HuH-7 (cell line): ENCODE results near the gene PDSS2.
"Not testable (repeated sequence)": the region's sequence is repeated elsewhere in the genome, so short reads cannot be mapped to it uniquely, and the experiment has no call there.

Experiments
- DNase-seq: peaks from one replicate; pipeline ENCODE4 v3.0.0; 2011; ENCODE audit warnings: low spot score

The PDSS2 gene

DNA sequence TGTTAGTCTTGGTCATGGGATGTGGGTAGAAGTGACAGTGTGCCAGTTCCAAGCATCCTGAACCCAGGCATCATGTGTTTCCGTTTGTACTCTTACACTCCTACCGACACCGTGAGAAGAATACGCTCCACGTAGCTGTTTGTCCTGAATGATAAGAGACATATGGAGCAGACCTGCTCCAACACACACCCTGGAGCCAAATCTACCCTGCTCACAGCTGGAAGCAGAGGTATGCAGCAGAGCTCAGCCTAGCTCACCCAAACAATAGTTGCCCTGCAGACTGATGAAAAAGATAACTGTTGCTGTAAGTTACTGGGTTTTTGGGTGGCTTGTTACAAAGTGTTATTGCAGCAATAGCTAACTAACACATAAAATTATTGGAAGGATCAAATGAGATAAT is 14.3 kb upstream of the PDSS2 start:
- no peak for DNase-seq

DNA sequence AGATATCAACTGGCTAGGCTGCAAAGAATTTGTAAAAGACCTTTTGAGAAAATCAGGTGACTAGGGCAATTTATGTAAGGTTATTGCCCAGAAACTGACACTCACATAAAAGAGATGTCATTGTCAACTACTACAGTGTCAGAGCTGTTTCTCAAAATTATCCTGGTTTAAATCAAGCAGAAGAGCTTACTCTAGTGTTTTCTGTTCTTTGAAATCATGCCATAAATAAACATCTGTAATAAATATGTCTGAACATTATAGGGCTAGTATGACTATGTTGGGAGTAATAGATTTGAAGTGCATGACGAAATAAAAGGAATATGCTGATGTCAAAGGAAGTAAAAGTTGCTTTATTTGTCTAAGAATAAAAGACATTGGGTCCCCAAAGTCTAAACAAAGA is 11.0 kb upstream of the PDSS2 start:
- DNase-seq, result no peak

DNA sequence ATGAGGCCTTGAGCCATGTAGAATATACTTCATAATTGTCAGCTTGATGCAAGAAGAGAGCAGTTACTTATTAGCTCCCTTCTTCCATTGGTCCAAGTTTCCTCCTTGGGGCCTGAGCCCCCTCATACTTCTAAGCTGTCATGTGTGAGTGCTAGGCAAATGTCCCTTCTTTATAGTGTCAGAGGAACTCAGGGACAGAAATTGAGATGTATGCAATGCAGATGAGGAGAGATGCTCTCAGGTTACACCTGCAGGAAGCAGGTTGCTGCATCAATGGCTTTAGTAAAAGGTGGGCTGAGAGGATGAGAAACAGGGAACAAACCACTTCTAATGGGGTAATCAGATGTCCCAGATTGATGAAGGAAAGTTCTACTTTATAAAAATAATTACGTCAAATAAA is 6.7 kb upstream of the PDSS2 start:
- DNase-seq, result no peak

DNA sequence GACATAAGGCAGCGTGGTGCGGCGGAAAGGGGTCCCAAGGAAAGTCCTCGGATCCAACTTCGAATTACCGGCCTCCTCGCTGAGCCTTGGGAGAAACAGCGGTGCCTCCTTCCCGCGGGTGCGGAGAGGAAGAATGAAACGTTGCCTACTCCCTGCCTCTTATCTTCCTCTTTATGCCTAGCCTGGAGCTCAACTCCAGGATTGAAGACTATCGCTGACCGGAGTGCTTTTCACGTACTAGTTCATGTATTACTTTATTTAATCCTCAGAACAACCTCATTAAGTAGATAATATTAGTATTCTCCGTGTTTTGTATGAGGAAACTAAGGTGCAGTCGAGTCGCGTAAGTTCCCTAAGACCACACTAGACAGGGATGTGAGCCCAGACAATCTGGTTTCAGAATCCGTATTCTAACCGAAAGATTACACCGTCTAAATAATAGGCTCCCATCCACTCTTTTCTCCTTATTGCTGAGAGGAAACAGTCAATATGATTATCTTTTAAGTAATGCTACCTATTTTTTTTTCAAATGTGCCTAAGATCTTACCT is 793 bp upstream of the PDSS2 start:
- DNase-seq, result no peak

DNA sequence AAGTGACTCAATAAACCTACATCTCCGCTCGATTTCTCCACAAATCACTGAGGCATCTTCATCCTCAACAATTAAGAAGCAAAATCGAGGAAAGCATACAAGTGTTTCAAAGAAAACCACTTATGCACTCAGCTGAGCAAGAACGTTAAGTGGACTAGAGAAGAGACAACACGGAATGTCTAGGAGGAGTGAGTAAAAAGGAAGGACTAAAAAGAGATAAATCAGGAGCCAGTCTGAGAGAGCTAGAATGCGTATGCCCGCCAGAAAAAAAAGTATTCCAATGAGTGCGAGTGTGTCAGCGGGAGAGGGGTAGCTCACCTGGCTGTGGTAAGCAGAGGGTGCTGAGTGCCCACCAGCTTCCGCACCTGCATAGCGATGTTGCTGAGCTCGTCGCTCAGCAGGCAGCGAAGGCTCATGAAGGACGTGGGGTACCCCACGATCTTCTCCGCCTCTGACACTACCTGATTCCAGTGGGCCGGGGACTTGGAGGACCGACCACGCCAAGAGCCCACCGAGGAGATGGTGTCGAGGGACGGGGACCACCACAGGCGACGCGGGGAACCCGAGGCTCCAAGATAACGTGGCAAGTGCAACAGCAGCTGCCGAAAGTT is 587 bp downstream of the PDSS2 start:
- DNase-seq, result peak; percentile 28

DNA sequence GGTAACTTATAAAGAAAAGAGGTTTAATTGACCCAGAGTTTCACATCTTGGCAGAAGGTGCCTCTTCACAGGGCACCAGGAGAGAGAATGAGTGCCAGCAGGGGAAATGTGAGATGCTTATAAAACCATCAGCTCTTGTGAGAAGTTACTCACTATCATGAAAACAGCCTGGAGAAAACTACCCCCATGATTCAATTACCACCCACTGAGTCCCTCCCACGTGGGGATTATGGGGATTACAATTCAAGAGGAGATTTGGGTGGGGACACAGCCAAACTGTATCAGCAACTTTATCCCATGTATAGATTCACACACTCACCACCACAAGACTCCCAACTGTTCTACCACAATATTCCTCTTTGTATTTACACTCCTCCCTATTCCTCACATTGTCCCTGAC is 10.6 kb downstream of the PDSS2 start:
- DNase-seq, result no peak

DNA sequence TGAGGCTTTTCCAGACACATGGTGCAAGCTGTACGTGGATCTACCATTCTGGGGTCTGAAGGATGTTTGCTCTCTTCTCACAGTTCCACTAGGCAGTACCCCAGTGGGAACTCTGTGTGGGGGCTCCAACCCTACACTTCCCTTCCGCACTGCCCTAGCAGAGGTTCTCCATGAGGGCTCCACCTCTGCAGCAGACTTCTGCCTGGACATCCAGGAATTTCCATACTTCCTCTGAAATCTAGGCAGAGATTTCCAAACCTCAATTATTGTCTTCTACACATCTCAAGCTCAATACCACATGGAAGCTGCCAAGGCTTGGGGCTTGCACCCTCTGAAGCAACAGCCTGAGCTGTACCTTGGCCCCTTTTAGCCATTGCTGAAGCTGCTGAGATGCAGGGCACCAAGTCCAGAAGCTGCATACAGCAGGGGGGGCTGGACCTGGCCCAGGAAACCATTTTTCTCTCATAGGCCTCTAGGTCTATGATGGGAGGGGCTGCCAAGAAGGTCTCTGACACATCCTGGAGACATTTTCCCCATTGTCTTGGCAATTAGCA is 11.6 kb downstream of the PDSS2 start:
- DNase-seq, result no peak

DNA sequence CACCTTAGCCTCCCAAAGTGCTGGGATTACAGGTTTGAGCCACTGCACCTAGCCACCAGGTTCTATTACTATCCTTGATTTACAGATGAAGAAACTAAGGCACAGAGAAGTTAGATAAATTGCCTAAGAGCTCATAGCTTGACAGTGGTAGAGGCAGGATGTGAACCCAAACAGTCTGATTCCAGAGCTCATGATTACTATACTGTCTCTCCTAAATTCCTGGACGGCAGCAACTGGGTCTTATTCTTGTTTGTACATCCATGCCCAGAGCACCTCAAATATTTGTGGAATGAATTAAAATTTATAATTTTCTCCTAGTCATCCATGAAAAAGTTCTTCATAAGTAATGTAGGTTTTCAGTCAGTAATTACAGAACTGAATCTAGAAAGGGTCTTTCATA is 15.1 kb downstream of the PDSS2 start:
- DNase-seq, result no peak

DNA sequence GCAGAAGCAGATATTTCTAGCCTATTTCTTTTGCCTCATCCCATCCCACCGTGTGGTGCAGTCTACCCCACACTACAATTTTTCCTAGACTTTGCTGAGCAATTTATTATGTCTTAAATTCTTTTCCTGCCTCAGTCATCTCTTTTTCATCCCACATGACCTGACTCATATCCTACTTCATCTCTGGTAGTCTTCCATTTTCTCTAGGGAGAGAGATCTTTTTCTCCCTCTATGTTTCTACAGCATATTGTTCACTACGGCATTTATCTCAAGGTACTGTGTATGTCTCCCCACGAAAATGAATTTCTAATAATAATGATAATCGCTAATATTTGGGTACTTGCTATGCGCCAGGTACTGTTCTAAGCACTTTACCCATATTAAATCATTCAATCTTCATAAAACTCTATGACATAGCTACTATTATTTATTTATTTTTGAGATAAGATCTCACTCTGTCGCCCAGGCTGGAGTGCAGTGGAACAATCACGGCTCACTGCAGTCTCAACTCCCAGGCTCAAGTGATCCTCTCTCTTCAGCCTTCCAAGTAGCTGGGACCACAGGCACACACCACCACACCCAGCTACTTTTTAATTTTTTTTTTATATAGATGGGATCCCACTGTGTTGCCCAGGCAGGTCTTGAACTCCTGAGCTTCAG is 15.6 kb downstream of the PDSS2 start:
- DNase-seq, result no peak

DNA sequence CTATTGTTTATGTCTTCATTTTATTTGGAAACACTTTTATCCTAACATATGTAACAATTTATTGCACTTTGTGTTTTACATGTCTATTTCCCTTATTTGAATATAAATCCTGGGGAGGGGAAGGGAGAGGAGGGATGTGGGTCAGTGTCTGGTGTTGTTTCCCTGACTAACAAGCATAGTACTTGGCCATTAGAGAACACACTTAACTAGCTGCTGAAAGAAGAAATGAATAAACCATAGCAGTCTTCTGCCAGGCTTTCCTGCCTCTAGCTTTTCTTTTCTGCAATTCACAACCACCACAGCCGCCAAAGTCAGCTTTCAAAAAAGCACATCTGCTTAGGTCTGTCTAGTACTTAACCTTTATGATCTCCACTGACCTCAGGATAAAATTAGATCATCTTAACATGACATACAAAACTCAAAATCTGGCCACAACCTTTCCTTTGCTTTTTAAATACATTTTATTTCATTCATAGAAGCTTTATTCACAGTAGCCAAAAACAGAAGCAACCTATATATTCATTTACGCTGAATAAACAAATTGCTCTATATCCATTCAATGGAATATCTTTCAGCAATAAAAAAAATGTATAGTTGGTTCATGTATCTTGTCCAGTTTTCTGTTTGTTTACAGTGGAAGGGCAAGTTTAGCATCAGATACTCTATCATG is 16.3 kb downstream of the PDSS2 start:
- no peak for DNase-seq

DNA sequence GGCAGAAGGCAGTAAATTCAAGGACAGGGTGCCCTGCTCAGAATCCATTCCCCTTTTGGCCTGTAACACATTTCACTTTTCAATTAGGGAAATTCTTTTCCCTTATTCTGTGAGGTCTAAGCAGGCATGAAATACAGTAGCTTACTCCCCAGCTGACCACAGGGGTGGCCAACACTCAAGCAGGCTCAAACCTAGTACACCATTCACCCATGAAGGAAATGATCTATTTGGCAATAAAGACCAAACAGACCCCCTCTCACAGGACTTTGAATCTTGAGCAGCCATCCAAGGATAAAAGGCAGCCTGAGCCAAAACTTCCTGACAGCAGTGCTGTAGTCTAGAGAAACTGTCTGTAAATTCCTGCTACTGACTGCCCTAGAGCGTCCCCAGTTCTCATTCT is 17.7 kb downstream of the PDSS2 start:
- DNase-seq, result no peak

DNA sequence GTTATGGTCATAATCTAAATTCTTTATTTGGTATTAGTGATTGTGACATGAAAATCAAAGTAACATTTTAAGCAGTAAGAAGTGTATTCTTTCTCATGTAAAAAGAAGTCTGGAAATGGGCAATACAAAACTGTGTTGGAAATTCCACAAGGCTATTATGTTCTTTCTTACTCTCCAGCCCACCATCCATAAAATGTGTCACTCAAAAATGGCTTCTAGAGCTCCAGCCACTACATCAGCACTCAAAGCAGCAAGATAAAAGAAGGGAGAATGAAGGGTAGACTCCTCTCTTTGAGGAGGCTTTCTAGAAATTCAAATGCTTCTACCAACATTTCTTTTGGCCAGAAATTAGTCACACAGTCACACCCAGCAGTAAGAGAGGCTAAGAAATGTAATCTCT is 18.4 kb downstream of the PDSS2 start:
- no peak for DNase-seq

DNA sequence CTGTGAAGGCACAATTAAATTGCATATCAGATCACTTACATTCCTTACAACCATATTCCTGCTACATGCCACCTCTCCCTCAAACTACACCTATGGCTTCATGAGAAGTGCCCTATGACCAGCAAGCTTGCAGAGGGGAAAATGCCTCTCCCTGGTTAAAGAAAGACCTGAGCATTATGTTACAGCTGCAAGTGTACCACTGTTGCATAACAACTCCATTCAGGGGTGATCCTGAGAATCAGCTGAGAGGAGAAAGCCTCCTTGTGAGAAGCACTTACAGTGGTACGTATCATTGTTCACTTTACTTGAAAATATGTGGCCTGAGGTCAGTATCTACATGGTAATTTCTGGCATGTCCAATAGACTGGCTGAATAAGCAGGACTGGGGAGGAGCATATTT is 20.0 kb downstream of the PDSS2 start:
- no peak for DNase-seq

DNA sequence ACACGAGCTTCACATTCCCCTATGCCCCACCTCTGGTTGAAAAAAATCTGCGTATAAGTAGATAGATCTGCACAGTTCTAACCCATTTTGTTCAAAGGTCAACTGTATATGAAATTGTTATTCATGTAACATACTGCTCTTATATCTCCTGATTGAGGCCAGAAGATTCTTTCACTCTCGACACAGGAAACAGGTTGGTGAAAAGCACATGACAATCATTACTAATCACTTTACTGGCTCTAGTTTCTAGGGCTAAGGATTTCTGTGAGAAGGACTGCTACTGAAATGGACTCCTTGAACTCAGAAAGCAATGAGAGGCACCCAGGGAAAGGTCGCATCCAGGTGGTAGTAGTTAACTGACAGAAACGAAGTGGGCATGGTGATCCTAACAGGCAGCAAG is 21.7 kb downstream of the PDSS2 start:
- DNase-seq, result no peak

DNA sequence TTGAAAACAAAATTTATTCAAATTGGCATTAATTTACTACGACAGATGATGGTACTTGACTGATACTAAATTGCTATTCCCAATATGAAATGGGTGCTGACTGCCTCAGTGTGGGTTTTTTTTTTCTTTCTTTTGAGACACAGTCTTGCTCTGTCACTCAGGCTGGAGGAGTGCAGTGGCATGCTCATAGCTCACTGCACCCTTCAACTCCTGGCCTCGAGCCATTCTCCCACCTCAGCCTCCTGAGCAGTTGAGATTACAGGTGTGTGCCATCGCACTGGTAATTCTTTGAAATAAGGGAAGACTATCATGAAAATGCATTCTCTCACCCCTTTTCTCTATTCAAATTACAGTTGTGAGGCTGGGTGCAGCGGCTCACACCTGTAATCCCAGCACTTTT is 22.5 kb downstream of the PDSS2 start:
- DNase-seq, result no peak

DNA sequence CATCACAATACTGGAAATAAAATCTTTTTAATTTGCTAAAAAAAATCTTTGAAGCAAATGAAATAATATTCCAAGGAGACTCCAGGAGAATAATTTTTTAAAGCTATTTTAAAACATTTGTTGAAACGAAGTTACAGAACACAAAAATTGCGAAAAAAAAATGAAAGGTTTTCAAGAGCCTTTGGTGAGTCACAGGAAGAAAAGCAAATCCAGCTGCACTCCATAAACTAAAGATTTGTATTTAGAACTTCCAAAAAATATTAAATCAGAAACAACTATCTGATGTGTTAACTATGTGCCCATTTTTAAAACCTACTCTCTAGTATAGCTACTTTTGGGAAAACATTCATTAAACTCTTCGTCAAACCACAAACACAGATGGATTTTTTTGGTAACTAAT is 23.6 kb downstream of the PDSS2 start:
- DNase-seq, result no peak

DNA sequence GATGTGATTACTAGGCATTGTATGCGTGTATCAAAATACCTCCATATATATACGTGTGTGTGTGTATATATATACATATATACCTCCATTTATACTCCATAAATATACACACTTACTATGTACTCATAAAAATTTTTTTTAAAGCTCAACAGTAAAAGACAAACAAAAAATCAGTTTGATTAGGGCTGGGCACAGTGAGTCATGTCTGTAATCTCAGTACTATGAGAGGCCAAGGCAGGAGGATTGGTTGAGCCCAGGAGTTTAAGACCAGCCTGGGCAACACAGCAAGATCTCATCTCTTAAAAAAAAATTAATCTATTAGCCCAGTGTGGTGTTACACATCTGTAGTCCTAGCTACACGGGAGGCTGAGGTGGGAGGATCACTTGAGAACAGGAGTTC is 24.6 kb downstream of the PDSS2 start:
- no peak for DNase-seq

DNA sequence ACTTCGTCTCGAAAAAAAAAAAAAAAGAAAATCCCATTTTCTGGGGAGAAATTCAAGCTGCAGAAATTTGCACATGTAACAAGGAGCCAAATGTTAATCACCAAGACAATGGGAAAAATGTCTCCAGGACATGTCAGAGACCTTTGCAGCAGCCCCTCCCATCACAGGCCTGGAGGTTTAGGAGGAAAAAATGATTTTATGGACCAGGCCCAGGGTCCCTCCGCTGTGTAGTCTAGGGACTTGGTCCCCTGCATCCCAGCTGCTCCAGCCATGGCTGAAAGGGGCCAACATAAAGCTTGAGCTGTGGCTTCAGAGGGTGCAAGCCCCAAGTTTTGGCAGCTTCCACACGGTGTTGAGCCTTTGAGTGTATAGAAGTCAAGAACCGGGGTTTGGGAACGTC is 33.4 kb downstream of the PDSS2 start:
- not testable (repeated sequence) for DNase-seq

DNA sequence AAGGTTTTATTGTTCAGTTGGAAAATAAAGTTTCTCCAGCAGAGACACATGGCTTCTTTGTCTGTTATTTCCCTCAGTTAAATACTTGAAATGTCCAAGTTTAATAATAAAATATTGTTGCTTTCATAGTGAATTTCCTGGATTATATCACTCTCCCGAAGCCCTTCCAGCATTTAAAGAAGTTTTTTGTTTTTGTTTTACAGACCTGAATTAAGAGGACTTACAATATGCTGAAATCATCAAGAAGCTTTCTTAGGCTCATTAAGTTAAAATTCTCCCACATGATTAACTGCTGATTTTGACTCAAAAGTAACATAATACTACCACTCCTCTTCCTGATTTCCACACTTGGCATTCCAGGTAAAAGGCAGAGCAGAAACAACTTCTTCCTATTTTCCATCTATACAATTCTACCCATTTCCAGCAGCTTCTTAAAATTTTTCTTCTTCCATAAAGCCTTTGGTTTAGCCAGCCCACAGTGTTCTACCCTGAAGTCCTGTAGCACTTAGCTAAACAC is 35.8 kb downstream of the PDSS2 start:
- no peak for DNase-seq

DNA sequence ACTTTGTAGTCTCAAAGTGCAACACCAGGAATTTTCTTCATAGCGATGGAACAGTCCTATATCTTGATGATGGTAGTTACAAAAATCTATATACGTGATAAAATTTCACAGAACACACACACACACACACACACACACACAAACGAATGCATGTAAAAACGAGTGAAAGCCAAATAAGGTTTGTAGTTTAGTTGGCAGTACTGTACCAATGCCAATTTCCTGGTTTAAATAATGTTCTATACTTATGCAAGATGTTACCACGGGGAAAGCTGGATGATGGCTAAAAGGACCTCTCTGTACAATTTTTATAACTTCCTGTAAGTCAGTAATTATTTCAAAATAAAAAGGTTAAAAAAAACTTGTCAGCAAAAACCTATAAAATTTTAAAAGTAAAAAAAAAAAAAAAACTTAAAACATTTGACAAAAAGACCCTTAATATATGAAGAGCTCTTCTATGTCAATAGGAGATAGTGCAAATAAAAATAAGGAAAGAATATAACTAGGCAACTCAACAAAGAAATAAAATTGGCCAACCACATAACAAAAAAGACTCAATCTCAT is 37.6 kb downstream of the PDSS2 start:
- DNase-seq, result no peak

DNA sequence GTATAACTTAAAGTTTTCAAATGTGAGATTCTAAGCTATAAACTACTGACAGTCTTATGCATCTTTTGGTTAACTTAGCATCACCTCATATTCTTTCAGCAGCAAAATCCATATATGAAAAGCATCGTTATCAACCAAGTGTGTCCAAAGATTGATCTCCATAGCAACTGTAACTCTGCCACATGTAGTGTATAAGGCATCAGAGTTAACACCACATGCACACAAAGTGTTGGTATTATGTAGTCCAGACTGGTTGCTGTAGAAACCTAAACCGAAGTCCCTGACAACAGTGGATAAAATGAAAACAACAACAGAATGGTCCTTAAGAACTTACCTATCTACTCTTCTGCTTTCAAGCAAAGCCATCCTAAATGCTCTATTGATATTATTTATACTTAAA is 39.6 kb downstream of the PDSS2 start:
- no peak for DNase-seq

DNA sequence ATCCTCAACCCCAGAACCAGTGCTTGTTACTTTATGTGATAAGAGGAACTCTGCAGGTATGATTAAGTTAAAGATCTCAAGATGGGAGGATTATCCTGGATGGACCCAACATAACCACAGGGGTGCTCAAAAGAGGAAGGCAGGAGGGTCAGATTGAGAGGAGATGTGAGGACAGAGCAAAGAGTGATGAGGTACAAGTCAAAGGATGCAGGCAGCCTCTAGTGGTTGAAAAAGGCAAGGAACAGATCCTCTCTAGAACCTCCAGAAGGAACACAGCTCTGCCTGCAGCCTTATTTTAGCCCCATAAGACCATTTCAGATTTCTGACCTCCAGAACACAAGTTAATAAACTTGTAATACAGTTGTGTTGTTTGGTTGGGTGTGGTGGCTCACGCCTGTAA is 41.2 kb downstream of the PDSS2 start:
- peak; percentile 30 for DNase-seq

DNA sequence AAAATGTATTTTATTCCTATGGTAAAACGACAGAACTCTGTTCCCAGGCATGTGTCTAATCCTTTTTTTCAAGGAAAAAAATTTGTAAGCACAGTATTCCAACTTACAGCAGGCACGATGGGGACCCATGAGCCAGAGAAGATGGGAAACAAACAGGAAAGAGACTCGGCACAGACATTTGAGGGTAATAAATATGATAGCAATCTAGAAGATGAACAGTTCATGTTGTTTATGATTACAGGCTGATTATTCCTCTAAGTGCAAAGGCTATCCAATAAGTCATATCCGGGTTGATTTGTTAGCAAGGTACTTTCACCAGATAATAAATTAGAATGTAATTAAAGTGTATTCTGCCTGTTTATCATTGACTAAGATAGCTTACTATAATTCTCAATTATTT is 43.2 kb downstream of the PDSS2 start:
- no peak for DNase-seq
